Adipocyte (in vitro differentiated cells): ENCODE results near the gene KCNK18.

Experiments used
- DNase-seq: peaks from one replicate; pipeline ENCODE4 v3.0.0-alpha.2; 2015; ENCODE audit warnings: low read depth
- H3K27me3 ChIP-seq: replicated peaks from 2 replicates; pipeline ENCODE4 v1.7.0; 2013; ENCODE audit warnings: mild to moderate bottlenecking, low read length, moderate library complexity; ENCODE audit not compliant: control insufficient read depth, insufficient read depth
- H3K36me3 ChIP-seq: 2 replicates; pipeline ENCODE4 v1.7.0; 2013; ENCODE audit warnings: low read length, mild to moderate bottlenecking, moderate library complexity; ENCODE audit not compliant: control insufficient read depth, insufficient read depth, severe bottlenecking
- H3K4me1 ChIP-seq: 2 replicates; pipeline ENCODE4 v1.7.0; 2013; ENCODE audit warnings: mild to moderate bottlenecking, low read length, moderate library complexity; ENCODE audit not compliant: control insufficient read depth, insufficient read depth
- H3K4me3 ChIP-seq: 2 replicates; pipeline ENCODE4 v1.7.0; 2013; ENCODE audit warnings: mild to moderate bottlenecking, low read length, moderate library complexity
- H3K9ac ChIP-seq: 2 replicates; pipeline ENCODE4 v1.7.0; 2013; ENCODE audit warnings: mild to moderate bottlenecking, low read length, moderate library complexity
- H3K9me3 ChIP-seq: 2 replicates; pipeline ENCODE4 v1.7.0; 2013; ENCODE audit warnings: mild to moderate bottlenecking, low read length, moderate library complexity; ENCODE audit not compliant: control insufficient read depth

KCNK18 gene

GRCh38 chr10:117241541-117242462 is 44.5 kb downstream of the KCNK18 start:
- Histone ChIP-seq H3K4me1 (no peaks in the 10 kb centered on the region), H3K27me3 (peaks cover 44% of the 10 kb centered on the region), H3K9me3 (no peaks in the 10 kb centered on the region), H3K36me3 (no peaks in the 10 kb centered on the region), H3K9ac (no peak overlapping the region), H3K4me3 (no peak overlapping the region)
- DNase-seq: peak; percentile 5

- Histone ChIP-seq H3K36me3 (no peaks in the 10 kb centered on the region), H3K4me1 (no peaks in the 10 kb centered on the region), H3K9ac (no peak overlapping the region), H3K27me3 (peaks cover 37% of the 10 kb centered on the region), H3K4me3 (no peak overlapping the region), H3K9me3 (no peaks in the 10 kb centered on the region)
- DNase-seq: no peak
Measured at GRCh38 chr10:117242463-117242832, 45.2 kb downstream of the KCNK18 start.

- Histone ChIP-seq H3K9ac (no peak overlapping the region), H3K36me3 (no peaks in the 10 kb centered on the region), H3K4me1 (peaks cover 13% of the 10 kb centered on the region), H3K27me3 (peaks cover 23% of the 10 kb centered on the region), H3K4me3 (no peak overlapping the region), H3K9me3 (no peaks in the 10 kb centered on the region)
- no peak for DNase-seq
Measured at GRCh38 chr10:117246997-117247671, 49.8 kb downstream of the KCNK18 start.

GRCh38 chr10:117248750-117249465 is 51.6 kb downstream of the KCNK18 start:
- H3K27me3 ChIP-seq: peaks cover 19% of the 10 kb centered on the region
- H3K36me3 ChIP-seq: no peaks in the 10 kb centered on the region

GRCh38 chr10:117249493-117250093 is 52.3 kb downstream of the KCNK18 start:
- Histone ChIP-seq H3K27me3 (peaks cover 19% of the 10 kb centered on the region), H3K36me3 (no peaks in the 10 kb centered on the region), H3K9ac (no peak overlapping the region), H3K9me3 (no peaks in the 10 kb centered on the region), H3K4me1 (peaks cover 18% of the 10 kb centered on the region), H3K4me3 (no peak overlapping the region)
- no peak for DNase-seq

More at GRCh38 chr10:117248750-117249465, 51.6 kb downstream of the KCNK18 start:
- no peak overlapping the region for H3K4me3 ChIP-seq
- no peak overlapping the region for H3K9ac ChIP-seq
- DNase-seq: peak; percentile 13
- H3K9me3 ChIP-seq: no peaks in the 10 kb centered on the region
- H3K4me1 ChIP-seq: peaks cover 18% of the 10 kb centered on the region

- no peak for DNase-seq
- Histone ChIP-seq H3K4me1 (peaks cover 18% of the 10 kb centered on the region), H3K9me3 (no peaks in the 10 kb centered on the region), H3K27me3 (peaks cover 11% of the 10 kb centered on the region), H3K36me3 (no peaks in the 10 kb centered on the region), H3K4me3 (no peak overlapping the region), H3K9ac (no peak overlapping the region)
Measured at GRCh38 chr10:117250411-117250810, 53.1 kb downstream of the KCNK18 start.

GRCh38 chr10:117253908-117254307 is 56.6 kb downstream of the KCNK18 start:
- H3K4me1 ChIP-seq: peaks cover 18% of the 10 kb centered on the region
- H3K9ac ChIP-seq: no peak overlapping the region
- peaks cover 29% of the 10 kb centered on the region for H3K27me3 ChIP-seq
- H3K4me3 ChIP-seq: no peak overlapping the region
- H3K36me3 ChIP-seq: no peaks in the 10 kb centered on the region
- H3K9me3 ChIP-seq: no peaks in the 10 kb centered on the region
- DNase-seq: no peak

- Histone ChIP-seq H3K4me3 (no peak overlapping the region), H3K27me3 (peaks cover 32% of the 10 kb centered on the region), H3K4me1 (peaks cover 13% of the 10 kb centered on the region), H3K9ac (no peak overlapping the region), H3K9me3 (no peaks in the 10 kb centered on the region), H3K36me3 (no peaks in the 10 kb centered on the region)
- DNase-seq: no peak
Measured at GRCh38 chr10:117254338-117254737, 57.0 kb downstream of the KCNK18 start.

GRCh38 chr10:117254774-117255735 is 57.8 kb downstream of the KCNK18 start:
- Histone ChIP-seq H3K4me3 (no peak overlapping the region), H3K9ac (no peak overlapping the region), H3K27me3 (peaks cover 37% of the 10 kb centered on the region), H3K9me3 (no peaks in the 10 kb centered on the region), H3K36me3 (no peaks in the 10 kb centered on the region), H3K4me1 (peaks cover 6% of the 10 kb centered on the region)
- DNase-seq: no peak

GRCh38 chr10:117255835-117256460 is 58.7 kb downstream of the KCNK18 start:
- Histone ChIP-seq H3K27me3 (peaks cover 36% of the 10 kb centered on the region), H3K9ac (no peak overlapping the region), H3K36me3 (no peaks in the 10 kb centered on the region), H3K9me3 (no peaks in the 10 kb centered on the region), H3K4me1 (peaks cover 6% of the 10 kb centered on the region), H3K4me3 (no peak overlapping the region)
- no peak for DNase-seq
